Parathyroid adenoma (tissue), 2 donors: Measurements from ENCODE around the gene FREM1.

Experiments used
- H2AFZ ChIP-seq: fragments of 300-600 bp; sonication (generic); one replicate; pipeline ENCODE4 v1.7.0; 2017; ENCODE audit warnings: antibody characterized with exemption, mild to moderate bottlenecking
- H3K27ac ChIP-seq: fragments of 300-600 bp; sonication (generic); one replicate; pipeline ENCODE4 v1.7.0; 2017
- H3K27me3 ChIP-seq: fragments of 300-600 bp; sonication (generic); one replicate; pipeline ENCODE4 v1.7.0; 2017; ENCODE audit warnings: low read length; ENCODE audit not compliant: control insufficient read depth, insufficient read depth
- H3K36me3 ChIP-seq: fragments of 300-600 bp; sonication (generic); one replicate; pipeline ENCODE4 v1.7.0; 2017; ENCODE audit warnings: low read length; ENCODE audit not compliant: control insufficient read depth, insufficient read depth
- H3K4me1 ChIP-seq: fragments of 300-600 bp; sonication (generic); one replicate; pipeline ENCODE4 v1.7.0; 2017; ENCODE audit warnings: control low read depth
- H3K4me2 ChIP-seq: fragments of 300-600 bp; sonication (generic); one replicate; pipeline ENCODE4 v1.7.0; 2017; ENCODE audit warnings: low read length
- H3K4me3 ChIP-seq: fragments of 300-600 bp; sonication (generic); one replicate; pipeline ENCODE4 v1.7.0; 2017; ENCODE audit warnings: low read depth, low read length
- H3K79me2 ChIP-seq: fragments of 300-600 bp; sonication (generic); one replicate; pipeline ENCODE4 v1.7.0; 2017; ENCODE audit warnings: control low read depth
- H3K9ac ChIP-seq: fragments of 300-600 bp; sonication (generic); one replicate; pipeline ENCODE4 v1.7.0; 2017; ENCODE audit warnings: mild to moderate bottlenecking
- H3K9me3 ChIP-seq: fragments of 300-600 bp; sonication (generic); one replicate; pipeline ENCODE4 v1.7.0; 2017; ENCODE audit warnings: low read length; ENCODE audit not compliant: control insufficient read depth
- CTCF ChIP-seq: fragments of 300-600 bp; sonication (generic); IDR thresholded peaks from one replicate; pipeline ENCODE4 v1.7.0; 2017; ENCODE audit warnings: antibody characterized with exemption, mild to moderate bottlenecking
- donor health status: primary hyperparathyroidism.

The FREM1 gene

DNA sequence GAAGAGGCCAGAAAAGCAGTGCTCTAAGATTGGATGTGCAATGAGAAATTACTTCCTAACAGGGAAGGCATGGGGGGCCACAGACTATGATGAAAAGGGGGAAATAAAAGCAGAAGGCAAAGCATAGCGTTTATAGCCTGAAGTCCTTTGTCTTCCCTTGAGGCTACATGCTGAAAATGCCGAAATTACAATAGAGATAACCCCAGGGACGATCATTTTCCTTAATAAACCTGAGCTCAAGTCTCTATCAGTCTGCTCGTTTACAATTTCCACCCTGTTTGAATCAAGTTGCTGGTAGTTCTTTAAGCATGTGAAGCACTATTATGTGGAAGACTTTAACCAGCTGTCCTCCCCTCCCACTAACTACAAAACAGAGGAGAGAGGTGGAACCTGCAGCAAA lies 60.4 kb downstream of the FREM1 start:
- no peaks in the 10 kb centered on the region for H3K79me2 ChIP-seq
- no peaks in the 10 kb centered on the region for H3K4me1 ChIP-seq
- no peak overlapping the region for H3K4me2 ChIP-seq
- H3K27ac ChIP-seq: no peak overlapping the region
- no peak for TF ChIP-seq CTCF
- no peak overlapping the region for H2AFZ ChIP-seq
- H3K27me3 ChIP-seq: no peaks in the 10 kb centered on the region
- H3K9ac ChIP-seq: no peak overlapping the region
- H3K36me3 ChIP-seq: no peaks in the 10 kb centered on the region
- H3K9me3 ChIP-seq: no peaks in the 10 kb centered on the region
- no peak overlapping the region for H3K4me3 ChIP-seq

GRCh38 chr9:14849296-14849695 lies 60.9 kb downstream of the FREM1 start:
- H2AFZ ChIP-seq: no peak overlapping the region
- H3K27me3 ChIP-seq: no peaks in the 10 kb centered on the region
- H3K27ac ChIP-seq: no peak overlapping the region
- no peaks in the 10 kb centered on the region for H3K79me2 ChIP-seq
- H3K4me2 ChIP-seq: no peak overlapping the region
- H3K4me1 ChIP-seq: no peaks in the 10 kb centered on the region
- H3K4me3 ChIP-seq: no peak overlapping the region
- no peaks in the 10 kb centered on the region for H3K36me3 ChIP-seq
- TF ChIP-seq CTCF: no peak
- no peak overlapping the region for H3K9ac ChIP-seq
- H3K9me3 ChIP-seq: no peaks in the 10 kb centered on the region

- H3K27ac ChIP-seq: no peak overlapping the region
- no peaks in the 10 kb centered on the region for H3K4me1 ChIP-seq
- H3K4me3 ChIP-seq: no peak overlapping the region
- peaks cover 4% of the 10 kb centered on the region for H3K36me3 ChIP-seq
- H3K9ac ChIP-seq: no peak overlapping the region
- TF ChIP-seq CTCF: no peak
- H3K9me3 ChIP-seq: no peaks in the 10 kb centered on the region
- no peak overlapping the region for H3K4me2 ChIP-seq
- no peaks in the 10 kb centered on the region for H3K79me2 ChIP-seq
- no peaks in the 10 kb centered on the region for H3K27me3 ChIP-seq
- no peak overlapping the region for H2AFZ ChIP-seq
Measured at GRCh38 chr9:14846871-14847311, 63.3 kb downstream of the FREM1 start.

DNA sequence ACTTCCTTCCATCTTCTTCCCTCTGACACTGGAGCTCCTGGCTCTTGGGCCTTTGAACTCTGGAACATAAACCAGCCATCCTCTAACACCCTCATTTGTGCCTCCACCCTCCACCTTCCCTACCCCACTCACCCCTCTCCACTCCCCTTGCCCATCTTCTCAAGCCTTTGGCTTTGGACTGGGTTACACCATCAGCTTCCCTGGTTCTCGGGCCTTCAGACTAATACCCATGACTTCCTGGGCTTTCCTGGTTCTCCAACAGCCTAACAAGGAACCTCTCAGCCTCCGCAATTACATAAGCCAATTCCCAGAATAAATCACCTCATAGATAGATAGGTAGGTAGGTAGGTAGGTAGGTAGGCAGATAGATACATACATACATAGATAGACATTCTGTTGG lies 67.1 kb downstream of the FREM1 start:
- H2AFZ ChIP-seq: no peak overlapping the region
- H3K4me2 ChIP-seq: no peak overlapping the region
- no peaks in the 10 kb centered on the region for H3K27me3 ChIP-seq
- H3K27ac ChIP-seq: no peak overlapping the region
- H3K9me3 ChIP-seq: no peaks in the 10 kb centered on the region
- no peaks in the 10 kb centered on the region for H3K79me2 ChIP-seq
- H3K4me3 ChIP-seq: no peak overlapping the region
- no peak overlapping the region for H3K9ac ChIP-seq
- H3K36me3 ChIP-seq: peaks cover 4% of the 10 kb centered on the region
- no peak for TF ChIP-seq CTCF
- no peaks in the 10 kb centered on the region for H3K4me1 ChIP-seq

GRCh38 chr9:14842269-14842668 lies 68.0 kb downstream of the FREM1 start:
- Histone ChIP-seq H3K9me3 (no peaks in the 10 kb centered on the region), H3K27me3 (no peaks in the 10 kb centered on the region), H3K36me3 (peaks cover 4% of the 10 kb centered on the region), H3K4me1 (no peaks in the 10 kb centered on the region), H3K27ac (no peak overlapping the region), H3K79me2 (no peaks in the 10 kb centered on the region), H3K4me3 (no peak overlapping the region), H2AFZ (no peak overlapping the region), H3K9ac (no peak overlapping the region), H3K4me2 (no peak overlapping the region)
- no peak for TF ChIP-seq CTCF
